Panc1 (cell line): ENCODE data around the gene CASR. TPM values are rescaled to one million over a fixed set of nuclear protein-coding genes. Genes with fewer than 3 reads are reported as not detected.

Source experiments
- ATAC-seq: fragments of 200-7000 bp; cut with Tn5 transposase; 2 replicates; pipeline ENCODE4 v1.9.1; 2020; ENCODE audit warnings: mild to moderate bottlenecking, moderate library complexity
- BruUV-seq: library from RNA; stranded (reverse); fragments of 400-500 nt; replicated peaks from 2 replicates; lab custom pipeline; 2021; lab: Mats Ljungman, UMichigan
- CTCF ChIA-PET: fragments of 300-600 bp; sonication (Branson Sonifier 250); formaldehyde crosslinking; loops from one replicate; lab custom pipeline; 2022; ENCODE audit warnings: antibody characterized with exemption; lab: Charles Lee
- POLR2A ChIA-PET: fragments of 300-600 bp; sonication (Branson Sonifier 250); formaldehyde crosslinking; loops from one replicate; lab custom pipeline; 2022; ENCODE audit warnings: antibody characterized with exemption; lab: Charles Lee
- DNase-seq: peaks from one replicate; pipeline ENCODE4 v3.0.0-alpha.2; 2010; ENCODE audit warnings: low read depth, low spot score
- H3K27ac ChIP-seq: 2 replicates; pipeline ENCODE4 v1.5.1; 2011; ENCODE audit warnings: mild to moderate bottlenecking, low read length, inconsistent platforms
- H3K27me3 ChIP-seq: fragments of 200-500 bp; sonication (Bioruptor generic); 2 replicates; pipeline ENCODE4 v1.6.0; 2014; ENCODE audit warnings: low read length, inconsistent platforms; ENCODE audit not compliant: control insufficient read depth, insufficient read depth
- H3K36me3 ChIP-seq: fragments of 200-500 bp; sonication (Bioruptor generic); 2 replicates; pipeline ENCODE4 v1.5.1; 2014; ENCODE audit warnings: inconsistent platforms, mild to moderate bottlenecking, low read length, moderate library complexity; ENCODE audit not compliant: control insufficient read depth, insufficient read depth
- H3K4me1 ChIP-seq: 2 replicates; pipeline ENCODE4 v1.5.1; 2011; ENCODE audit warnings: inconsistent platforms, mild to moderate bottlenecking, low read length, moderate library complexity; ENCODE audit not compliant: control insufficient read depth, insufficient read depth
- H3K4me3 ChIP-seq, 2 experiments: 2 replicates each; pipeline ENCODE4 v1.5.1; 2011 to 2012; ENCODE audit warnings: low read depth in 2 of 2, low read length in 2 of 2, mild to moderate bottlenecking in 2 of 2, inconsistent platforms in 1 of 2, moderate library complexity in 1 of 2
- H3K9me3 ChIP-seq: fragments of 200-500 bp; sonication (Bioruptor generic); 2 replicates; pipeline ENCODE4 v1.5.1; 2014; ENCODE audit warnings: low read depth, mild to moderate bottlenecking, inconsistent platforms, low read length, moderate library complexity; ENCODE audit not compliant: control insufficient read depth, insufficient read depth
- POLR2AphosphoS5 ChIP-seq: IDR thresholded peaks from 2 replicates; pipeline ENCODE4 v1.6.1; 2012; ENCODE audit warnings: mild to moderate bottlenecking, low read depth, low read length, moderate library complexity
- SIN3A ChIP-seq: IDR thresholded peaks from 2 replicates; pipeline ENCODE4 v1.6.1; 2012; ENCODE audit warnings: low read depth, mild to moderate bottlenecking, low read length, moderate library complexity, borderline replicate concordance; ENCODE audit not compliant: insufficient read depth
- TCF7L2 ChIP-seq: IDR thresholded peaks from 2 replicates; pipeline ENCODE4 v1.6.1; 2011; ENCODE audit warnings: mild to moderate bottlenecking, low read depth, low read length, inconsistent platforms
- in situ Hi-C: cut with HindIII; loops from 2 replicates; pipeline ENCODE4 v1.10.0; 2016; ENCODE audit warnings: low sequenced_read_pairs, low pct_unique_long_range_greater_than_20kb
- intact Hi-C: fragments of 100-400 bp; cut with micrococcal nuclease; formaldehyde crosslinking; loops from one replicate; pipeline ENCODE4 v1.10.0; 2022; ENCODE audit not compliant: unreplicated experiment
- total RNA-seq: library from RNA; stranded (reverse); gene quantifications from one replicate; pipeline ENCODE4 v1.2.1, GENCODE V29; 2021; ENCODE audit not compliant: unreplicated experiment
- TF ChIP-seq, protein P1 (sequence below), 2 experiments: IDR thresholded peaks; 2 replicates each; pipeline ENCODE4 v1.6.1; 2011 to 2012; ENCODE audit warnings: low read depth in 2 of 2, control low read depth in 1 of 2, low read length in 1 of 2, mild to moderate bottlenecking in 1 of 2, moderate library complexity in 1 of 2; ENCODE audit not compliant: insufficient read depth in 1 of 2
- TF ChIP-seq, protein P2 (sequence below): fragments of 450-650 bp; IDR thresholded peaks from 2 replicates; pipeline ENCODE4 v1.5.1; 2017; ENCODE audit warnings: mild to moderate bottlenecking

Gene CASR
- total RNA-seq, 1 experiment from 2014 or later, result not detected

DNA sequence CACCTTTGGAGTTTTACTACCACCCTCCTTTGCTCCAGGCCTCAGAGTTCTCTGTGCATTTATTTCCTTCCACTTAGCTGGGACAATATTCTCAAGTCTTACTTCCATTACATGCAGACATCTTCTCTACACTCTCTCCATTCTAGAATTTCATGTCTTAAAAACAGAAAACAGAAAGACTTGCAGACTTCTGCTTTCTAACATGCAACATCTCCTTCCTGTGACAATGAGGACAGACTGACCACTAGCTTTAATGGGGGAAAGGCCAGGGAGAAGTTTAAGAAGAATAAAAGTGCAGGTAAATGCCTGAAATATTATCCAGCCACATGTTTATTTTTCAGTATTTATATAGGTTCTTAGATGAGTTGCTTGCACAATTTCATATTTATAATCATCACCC, 124.5 kb downstream of the CASR start:
- H3K4me3 ChIP-seq, result no peak overlapping the region
- no peak for ATAC-seq
- no peaks in the 10 kb centered on the region for H3K36me3 ChIP-seq
- H3K27me3 ChIP-seq, result no peaks in the 10 kb centered on the region; the same call in 1 of the 2 replicates
- no TSS peak for BruUV-seq
- CTCF ChIA-PET, result no interaction called here
- TF ChIP-seq, protein P1, sequence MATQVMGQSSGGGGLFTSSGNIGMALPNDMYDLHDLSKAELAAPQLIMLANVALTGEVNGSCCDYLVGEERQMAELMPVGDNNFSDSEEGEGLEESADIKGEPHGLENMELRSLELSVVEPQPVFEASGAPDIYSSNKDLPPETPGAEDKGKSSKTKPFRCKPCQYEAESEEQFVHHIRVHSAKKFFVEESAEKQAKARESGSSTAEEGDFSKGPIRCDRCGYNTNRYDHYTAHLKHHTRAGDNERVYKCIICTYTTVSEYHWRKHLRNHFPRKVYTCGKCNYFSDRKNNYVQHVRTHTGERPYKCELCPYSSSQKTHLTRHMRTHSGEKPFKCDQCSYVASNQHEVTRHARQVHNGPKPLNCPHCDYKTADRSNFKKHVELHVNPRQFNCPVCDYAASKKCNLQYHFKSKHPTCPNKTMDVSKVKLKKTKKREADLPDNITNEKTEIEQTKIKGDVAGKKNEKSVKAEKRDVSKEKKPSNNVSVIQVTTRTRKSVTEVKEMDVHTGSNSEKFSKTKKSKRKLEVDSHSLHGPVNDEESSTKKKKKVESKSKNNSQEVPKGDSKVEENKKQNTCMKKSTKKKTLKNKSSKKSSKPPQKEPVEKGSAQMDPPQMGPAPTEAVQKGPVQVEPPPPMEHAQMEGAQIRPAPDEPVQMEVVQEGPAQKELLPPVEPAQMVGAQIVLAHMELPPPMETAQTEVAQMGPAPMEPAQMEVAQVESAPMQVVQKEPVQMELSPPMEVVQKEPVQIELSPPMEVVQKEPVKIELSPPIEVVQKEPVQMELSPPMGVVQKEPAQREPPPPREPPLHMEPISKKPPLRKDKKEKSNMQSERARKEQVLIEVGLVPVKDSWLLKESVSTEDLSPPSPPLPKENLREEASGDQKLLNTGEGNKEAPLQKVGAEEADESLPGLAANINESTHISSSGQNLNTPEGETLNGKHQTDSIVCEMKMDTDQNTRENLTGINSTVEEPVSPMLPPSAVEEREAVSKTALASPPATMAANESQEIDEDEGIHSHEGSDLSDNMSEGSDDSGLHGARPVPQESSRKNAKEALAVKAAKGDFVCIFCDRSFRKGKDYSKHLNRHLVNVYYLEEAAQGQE (IDR thresholded peaks at IDR 0.05; ENCODE audit: insufficient read depth in 1 of 2, low read depth in 2 of 2, low read length in 1 of 2), result no peak
- TF ChIP-seq SIN3A (no peak), POLR2AphosphoS5 (no peak), TCF7L2 (no peak)
- TF ChIP-seq, protein P2, sequence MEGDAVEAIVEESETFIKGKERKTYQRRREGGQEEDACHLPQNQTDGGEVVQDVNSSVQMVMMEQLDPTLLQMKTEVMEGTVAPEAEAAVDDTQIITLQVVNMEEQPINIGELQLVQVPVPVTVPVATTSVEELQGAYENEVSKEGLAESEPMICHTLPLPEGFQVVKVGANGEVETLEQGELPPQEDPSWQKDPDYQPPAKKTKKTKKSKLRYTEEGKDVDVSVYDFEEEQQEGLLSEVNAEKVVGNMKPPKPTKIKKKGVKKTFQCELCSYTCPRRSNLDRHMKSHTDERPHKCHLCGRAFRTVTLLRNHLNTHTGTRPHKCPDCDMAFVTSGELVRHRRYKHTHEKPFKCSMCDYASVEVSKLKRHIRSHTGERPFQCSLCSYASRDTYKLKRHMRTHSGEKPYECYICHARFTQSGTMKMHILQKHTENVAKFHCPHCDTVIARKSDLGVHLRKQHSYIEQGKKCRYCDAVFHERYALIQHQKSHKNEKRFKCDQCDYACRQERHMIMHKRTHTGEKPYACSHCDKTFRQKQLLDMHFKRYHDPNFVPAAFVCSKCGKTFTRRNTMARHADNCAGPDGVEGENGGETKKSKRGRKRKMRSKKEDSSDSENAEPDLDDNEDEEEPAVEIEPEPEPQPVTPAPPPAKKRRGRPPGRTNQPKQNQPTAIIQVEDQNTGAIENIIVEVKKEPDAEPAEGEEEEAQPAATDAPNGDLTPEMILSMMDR, result no peak
- intact Hi-C loops, result loop anchor here (2.0 kb wide), 1 partner anchor 49 kb away; no protein-coding TSS in a partner anchor
- no peaks in the 10 kb centered on the region for H3K9me3 ChIP-seq
- in situ Hi-C loops, result no loop called here
- peaks cover 3% of the 10 kb centered on the region; the same call in 1 of the 2 replicates for H3K4me1 ChIP-seq
- POLR2A ChIA-PET, result no interaction called here
- H3K27ac ChIP-seq, result no peak overlapping the region
- DNase-seq, result no peak

DNA sequence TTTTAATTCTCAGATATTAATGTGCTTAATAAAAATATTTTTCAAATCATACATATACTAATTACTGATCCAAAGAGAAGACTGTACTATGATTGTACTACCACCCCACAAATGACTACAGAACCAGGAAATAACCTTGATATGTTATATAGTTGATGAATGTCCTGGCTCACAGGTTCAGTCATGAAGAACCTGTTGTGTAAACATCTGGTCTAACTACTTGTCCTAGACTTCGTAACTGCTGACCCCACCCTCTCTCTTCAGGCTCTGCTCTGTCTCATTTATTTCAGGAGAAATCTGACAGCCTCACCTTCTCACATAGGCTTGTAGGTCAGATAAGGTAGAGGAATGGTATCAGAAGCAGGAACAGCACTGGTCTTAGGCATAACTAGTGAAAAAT, 126.9 kb downstream of the CASR start:
- in situ Hi-C loops, result no loop called here
- no TSS peak for BruUV-seq
- no peak overlapping the region for H3K27ac ChIP-seq
- intact Hi-C loops, result no loop called here
- H3K36me3 ChIP-seq, result no peaks in the 10 kb centered on the region
- no peaks in the 10 kb centered on the region for H3K9me3 ChIP-seq
- no peaks in the 10 kb centered on the region; the same call in 1 of the 2 replicates for H3K27me3 ChIP-seq
- TF ChIP-seq POLR2AphosphoS5 (no peak), TCF7L2 (no peak)
- TF ChIP-seq, protein P2, result no peak
- ChIA-PET CTCF (no interaction called here), POLR2A (no interaction called here)
- ATAC-seq (no peak), DNase-seq (no peak)
- H3K4me3 ChIP-seq, result no peak overlapping the region
- peaks cover 3% of the 10 kb centered on the region; the same call in 1 of the 2 replicates for H3K4me1 ChIP-seq
